ENCODE data around the gene PELI2. TPM values are rescaled to one million over a fixed set of nuclear protein-coding genes. Genes with fewer than 3 reads are reported as not detected.

PELI2 gene
- total and polyA plus RNA-seq, 3 donors from 2014 or later: 14.5 to 32.5 (median 27.6) TPM

DNA sequence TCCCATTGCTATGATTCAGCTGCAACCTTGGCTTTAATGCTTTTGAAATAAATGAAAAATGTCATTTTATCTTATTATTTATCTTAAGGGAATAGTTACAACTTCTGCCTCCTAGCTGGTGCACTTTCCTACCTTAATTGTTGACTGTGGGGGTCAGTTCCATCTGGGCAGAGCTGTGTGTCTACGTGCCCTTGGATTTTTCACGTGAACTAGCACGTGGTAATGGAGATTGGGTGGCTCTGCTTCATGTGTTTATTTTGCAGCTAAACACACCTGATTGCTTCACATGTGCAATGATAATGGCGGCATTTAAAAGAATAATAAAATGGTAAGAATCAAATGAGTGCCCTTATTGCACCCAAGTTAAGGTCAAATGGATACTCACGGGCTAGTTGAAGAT, 10.6 kb upstream of the PELI2 start:
- Histone ChIP-seq H3K27ac (no peak overlapping the region), H3K27me3 (no peaks in the 10 kb centered on the region), H3K9me3 (no peaks in the 10 kb centered on the region), H3K4me1 (no peaks in the 10 kb centered on the region), H3K36me3 (ENCODE audit: low read depth, missing control alignments) (no peaks in the 10 kb centered on the region), H3K4me3 (no peak overlapping the region)
- no peak for DNase-seq
- no peak for TF ChIP-seq POLR2A (IDR thresholded peaks at IDR 0.05)
- TF ChIP-seq, protein P1, sequence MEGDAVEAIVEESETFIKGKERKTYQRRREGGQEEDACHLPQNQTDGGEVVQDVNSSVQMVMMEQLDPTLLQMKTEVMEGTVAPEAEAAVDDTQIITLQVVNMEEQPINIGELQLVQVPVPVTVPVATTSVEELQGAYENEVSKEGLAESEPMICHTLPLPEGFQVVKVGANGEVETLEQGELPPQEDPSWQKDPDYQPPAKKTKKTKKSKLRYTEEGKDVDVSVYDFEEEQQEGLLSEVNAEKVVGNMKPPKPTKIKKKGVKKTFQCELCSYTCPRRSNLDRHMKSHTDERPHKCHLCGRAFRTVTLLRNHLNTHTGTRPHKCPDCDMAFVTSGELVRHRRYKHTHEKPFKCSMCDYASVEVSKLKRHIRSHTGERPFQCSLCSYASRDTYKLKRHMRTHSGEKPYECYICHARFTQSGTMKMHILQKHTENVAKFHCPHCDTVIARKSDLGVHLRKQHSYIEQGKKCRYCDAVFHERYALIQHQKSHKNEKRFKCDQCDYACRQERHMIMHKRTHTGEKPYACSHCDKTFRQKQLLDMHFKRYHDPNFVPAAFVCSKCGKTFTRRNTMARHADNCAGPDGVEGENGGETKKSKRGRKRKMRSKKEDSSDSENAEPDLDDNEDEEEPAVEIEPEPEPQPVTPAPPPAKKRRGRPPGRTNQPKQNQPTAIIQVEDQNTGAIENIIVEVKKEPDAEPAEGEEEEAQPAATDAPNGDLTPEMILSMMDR (IDR thresholded peaks at IDR 0.05): no peak
- intact Hi-C loops (cut with DNase I; ENCODE audit: low total_unique reads): no loop called here
- 81 to 82% methylated on average over 5 of the region's 5 CpGs for WGBS, 2 donors

DNA sequence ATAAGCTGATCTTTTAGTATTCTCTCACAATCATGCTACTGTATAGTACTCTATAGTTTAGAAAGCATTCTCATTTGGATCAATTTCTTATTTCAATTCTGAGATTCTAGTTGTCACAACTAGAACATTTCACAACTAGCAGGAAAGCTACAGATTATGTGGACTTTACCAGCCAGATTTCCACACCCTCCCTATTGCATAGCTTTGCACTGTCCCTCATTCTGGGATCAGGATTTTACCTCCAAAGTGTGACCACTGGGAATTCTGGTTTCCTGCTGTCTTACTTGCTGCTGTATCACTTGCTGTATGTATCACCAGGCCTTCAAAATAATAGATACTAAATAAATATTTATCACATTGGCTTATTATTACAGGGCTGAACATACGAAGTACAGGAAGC, 10.2 kb upstream of the PELI2 start:
- WGBS, 2 donors: 79 to 92% methylated on average over 1 of the region's 1 CpG
- Histone ChIP-seq H3K4me1 (no peaks in the 10 kb centered on the region), H3K36me3 (ENCODE audit: low read depth, missing control alignments) (no peaks in the 10 kb centered on the region), H3K4me3 (no peak overlapping the region), H3K27me3 (no peaks in the 10 kb centered on the region), H3K27ac (no peak overlapping the region), H3K9me3 (no peaks in the 10 kb centered on the region)
- intact Hi-C loops (cut with DNase I; ENCODE audit: low total_unique reads): no loop called here
- TF ChIP-seq, protein P1 (IDR thresholded peaks at IDR 0.05): no peak
- no peak for TF ChIP-seq POLR2A (IDR thresholded peaks at IDR 0.05)
- DNase-seq: no peak

DNA sequence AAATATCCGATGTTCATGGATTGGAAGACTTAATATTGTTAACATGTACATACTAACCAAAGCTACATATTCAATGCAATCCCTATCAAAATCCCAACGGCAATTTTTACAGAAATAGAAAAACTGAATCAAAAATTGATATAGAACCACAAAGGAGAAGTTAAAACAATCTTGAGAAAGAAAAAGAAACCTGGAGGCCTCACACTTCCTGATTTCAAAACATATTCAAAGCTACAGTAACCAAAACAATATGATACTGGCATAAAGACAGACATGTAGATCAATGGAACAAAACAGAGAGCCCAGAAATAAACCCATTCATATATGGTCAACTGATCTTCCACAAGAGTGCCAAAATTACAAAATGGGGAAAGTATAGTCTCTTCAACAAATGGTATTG, 5.4 kb upstream of the PELI2 start:
- Histone ChIP-seq H3K27ac (no peak overlapping the region), H3K27me3 (no peaks in the 10 kb centered on the region), H3K9me3 (no peaks in the 10 kb centered on the region), H3K4me1 (no peaks in the 10 kb centered on the region), H3K4me3 (no peak overlapping the region), H3K36me3 (ENCODE audit: low read depth, missing control alignments) (no peaks in the 10 kb centered on the region)
- WGBS, 2 donors: 84 to 92% methylated on average over 2 of the region's 2 CpGs
- TF ChIP-seq POLR2A (IDR thresholded peaks at IDR 0.05): no peak
- TF ChIP-seq, protein P1 (IDR thresholded peaks at IDR 0.05): no peak
- intact Hi-C loops (cut with DNase I; ENCODE audit: low total_unique reads): no loop called here
- DNase-seq: no peak

DNA sequence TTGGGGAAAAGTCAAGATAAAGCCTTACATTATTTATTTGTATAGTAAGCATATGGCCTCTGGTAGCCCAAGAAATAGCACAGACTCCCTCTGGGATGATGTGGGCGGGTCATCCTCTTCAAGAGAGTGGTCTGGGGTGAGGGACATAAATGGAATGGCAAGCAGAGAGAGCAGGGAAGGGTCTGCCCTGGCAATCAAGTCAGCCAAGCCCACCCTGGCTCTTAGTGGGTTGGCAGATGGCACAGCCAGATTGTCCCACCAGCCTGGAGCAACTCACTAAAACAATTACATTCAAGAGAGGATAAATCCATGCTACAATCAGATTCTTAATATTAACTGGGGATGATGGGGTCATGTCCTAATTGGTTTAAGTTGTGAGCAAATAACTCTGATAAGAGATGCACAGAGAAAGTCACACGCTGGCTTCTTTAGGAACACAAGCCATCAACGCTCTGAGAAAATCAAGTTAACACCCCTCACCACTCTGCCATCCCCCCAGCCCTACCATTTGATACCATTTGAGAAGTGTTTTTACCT, 2.8 kb upstream of the PELI2 start:
- no peak overlapping the region for H3K4me3 ChIP-seq
- H3K9me3 ChIP-seq: no peaks in the 10 kb centered on the region
- no peaks in the 10 kb centered on the region for H3K27me3 ChIP-seq
- DNase-seq: no peak
- no peaks in the 10 kb centered on the region for H3K4me1 ChIP-seq
- intact Hi-C loops (cut with DNase I; ENCODE audit: low total_unique reads): no loop called here
- no peak for TF ChIP-seq POLR2A (IDR thresholded peaks at IDR 0.05)
- TF ChIP-seq, protein P1 (IDR thresholded peaks at IDR 0.05): no peak
- no peak overlapping the region for H3K27ac ChIP-seq
- WGBS, 2 donors: 84 to 97% methylated on average over 3 of the region's 3 CpGs
- no peaks in the 10 kb centered on the region for H3K36me3 ChIP-seq (ENCODE audit: low read depth, missing control alignments)

Data from testis (tissue), 3 donors.